Uterus (tissue), 4 donors: ENCODE data around the gene MBD3L1. TPM values are rescaled to one million over a fixed set of nuclear protein-coding genes. Genes with fewer than 3 reads are reported as not detected.

Source experiments
- DNase-seq, 2 donors: peaks; one replicate each; pipeline ENCODE4 v3.0.0-alpha.2; 2019 to 2020
- H3K27ac ChIP-seq, 2 donors: fragments of 200-600 bp; sonication (generic); 1 replicate in 1 of 2; 2 replicates in 1 of 2; pipeline ENCODE4 v1.5.1; 2016 to 2018
- H3K27me3 ChIP-seq, 2 donors: fragments of 200-600 bp; sonication (generic); one replicate each; pipeline ENCODE4 v1.5.1; 2018 to 2019; ENCODE audit warnings: control low read depth in 1 of 2
- H3K36me3 ChIP-seq, 2 donors: fragments of 200-600 bp; sonication (generic); one replicate each; pipeline ENCODE4 v1.5.1; 2019; ENCODE audit warnings: control low read depth in 1 of 2
- H3K4me1 ChIP-seq, 2 donors: fragments of 200-600 bp; sonication (generic); one replicate each; pipeline ENCODE4 v1.5.1; 2018 to 2019; ENCODE audit warnings: control low read depth in 1 of 2
- H3K4me3 ChIP-seq, 2 donors: fragments of 200-600 bp; sonication (generic); 1 replicate in 1 of 2; 2 replicates in 1 of 2; pipeline ENCODE4 v1.5.1; 2018 to 2019; ENCODE audit warnings: mild to moderate bottlenecking in 1 of 2
- H3K9me3 ChIP-seq, 2 donors: fragments of 200-600 bp; sonication (generic); one replicate each; pipeline ENCODE4 v1.5.1; 2019; ENCODE audit warnings: control low read depth in 1 of 2
- POLR2A ChIP-seq, 2 donors: fragments of 450-650 bp; IDR thresholded peaks; one replicate each; pipeline ENCODE4 v1.6.1; 2016; ENCODE audit warnings: antibody characterized with exemption in 2 of 2, mild to moderate bottlenecking in 1 of 2, moderate library complexity in 1 of 2
- intact Hi-C: fragments of 100-400 bp; cut with DNase I; formaldehyde crosslinking; loops from one replicate; pipeline ENCODE4 v1.15.1; 2023; ENCODE audit warnings: low total_unique reads
- total RNA-seq, 4 donors: library from RNA; depleted of rRNA in 3 of 4; stranded (reverse); fragments of >200 nt in 3 of 4; gene quantifications; one replicate each; pipeline versions ENCODE4 v1.1.0 to v1.2.4, GENCODE V29; 2014 to 2023
- TF ChIP-seq, protein P1 (sequence below), 4 experiments: fragments of 200-600 bp in 2 of 4; fragments of 450-650 bp in 2 of 4; sonication (generic) in 2 of 4; IDR thresholded peaks; one replicate each; pipeline ENCODE4 v1.5.1; 2016 to 2019; ENCODE audit warnings: antibody characterized with exemption in 4 of 4, mild to moderate bottlenecking in 2 of 4, moderate library complexity in 1 of 4
- donor health status: DM: yes; HTN: yes; CAD: no.

MBD3L1 gene
- total RNA-seq, 4 donors from 2014 or later = not detected

DNA sequence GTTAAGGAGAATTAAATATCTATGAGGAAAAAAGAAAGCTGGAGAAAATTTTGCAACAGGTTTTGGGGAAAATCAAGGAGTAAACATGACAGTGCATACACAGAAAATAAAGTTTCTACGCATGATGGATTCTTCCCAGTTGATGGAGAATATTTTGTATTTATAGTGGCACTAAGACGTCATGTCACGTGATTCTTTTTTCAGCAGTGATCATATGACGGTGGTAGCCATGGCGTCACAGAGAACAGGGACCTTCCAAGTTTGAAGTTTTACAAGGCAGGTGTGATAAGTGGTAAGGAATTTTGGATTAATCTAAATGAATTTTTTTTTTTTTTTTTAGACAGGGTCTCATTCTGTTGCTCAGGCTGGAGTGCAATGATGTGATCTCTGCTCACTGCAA is 8.5 kb downstream of the MBD3L1 start:
- Histone ChIP-seq H3K27ac (no peak overlapping the region), H3K4me1 (no peaks in the 10 kb centered on the region), H3K4me3 (no peak overlapping the region), H3K27me3 (no peaks in the 10 kb centered on the region), H3K9me3 (no peaks in the 10 kb centered on the region), H3K36me3 (no peaks in the 10 kb centered on the region)
- intact Hi-C loops = no loop called here
- TF ChIP-seq, protein P1, sequence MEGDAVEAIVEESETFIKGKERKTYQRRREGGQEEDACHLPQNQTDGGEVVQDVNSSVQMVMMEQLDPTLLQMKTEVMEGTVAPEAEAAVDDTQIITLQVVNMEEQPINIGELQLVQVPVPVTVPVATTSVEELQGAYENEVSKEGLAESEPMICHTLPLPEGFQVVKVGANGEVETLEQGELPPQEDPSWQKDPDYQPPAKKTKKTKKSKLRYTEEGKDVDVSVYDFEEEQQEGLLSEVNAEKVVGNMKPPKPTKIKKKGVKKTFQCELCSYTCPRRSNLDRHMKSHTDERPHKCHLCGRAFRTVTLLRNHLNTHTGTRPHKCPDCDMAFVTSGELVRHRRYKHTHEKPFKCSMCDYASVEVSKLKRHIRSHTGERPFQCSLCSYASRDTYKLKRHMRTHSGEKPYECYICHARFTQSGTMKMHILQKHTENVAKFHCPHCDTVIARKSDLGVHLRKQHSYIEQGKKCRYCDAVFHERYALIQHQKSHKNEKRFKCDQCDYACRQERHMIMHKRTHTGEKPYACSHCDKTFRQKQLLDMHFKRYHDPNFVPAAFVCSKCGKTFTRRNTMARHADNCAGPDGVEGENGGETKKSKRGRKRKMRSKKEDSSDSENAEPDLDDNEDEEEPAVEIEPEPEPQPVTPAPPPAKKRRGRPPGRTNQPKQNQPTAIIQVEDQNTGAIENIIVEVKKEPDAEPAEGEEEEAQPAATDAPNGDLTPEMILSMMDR (IDR thresholded peaks at IDR 0.05) = no peak
- no peak for TF ChIP-seq POLR2A (IDR thresholded peaks at IDR 0.05)
- no peak for DNase-seq

DNA sequence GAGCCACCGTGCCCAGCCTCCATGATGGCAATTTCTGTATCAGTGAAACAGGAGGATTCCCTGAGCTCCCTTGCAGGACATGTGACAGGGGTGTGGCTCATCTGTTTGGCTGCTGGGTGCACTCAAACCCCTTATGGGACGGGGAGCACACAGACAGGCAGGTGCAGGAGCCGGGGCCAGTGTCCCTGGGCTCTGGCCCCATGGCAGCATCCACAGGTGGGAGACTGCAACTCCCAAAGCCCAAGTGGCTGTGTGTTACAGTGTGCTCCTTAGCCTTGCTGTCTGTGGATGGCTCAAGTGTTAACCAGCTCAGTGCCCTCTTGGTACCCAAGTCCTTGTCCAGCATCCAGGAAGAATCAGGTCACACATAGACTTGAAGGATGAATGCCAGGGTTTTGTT is 14.6 kb downstream of the MBD3L1 start:
- H3K36me3 ChIP-seq = no peaks in the 10 kb centered on the region

DNA sequence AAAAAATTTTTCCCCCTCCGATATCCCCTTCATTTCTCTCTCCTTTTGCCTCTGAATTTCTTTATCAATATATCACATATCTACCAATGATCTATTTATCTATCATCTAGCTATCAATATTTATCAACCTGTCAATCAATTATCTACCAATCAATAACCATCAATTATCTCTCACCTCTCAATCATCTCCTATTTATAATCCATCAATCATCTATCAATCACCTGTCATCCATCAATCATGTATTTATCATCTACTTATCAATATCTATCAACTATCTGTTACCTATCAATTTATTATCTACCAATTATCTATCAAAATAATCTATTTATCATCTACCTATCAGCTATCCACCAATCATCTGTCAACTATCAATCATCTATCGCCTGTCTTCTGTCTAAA is 17.1 kb downstream of the MBD3L1 start:
- no peaks in the 10 kb centered on the region for H3K9me3 ChIP-seq
- DNase-seq = no peak
- H3K27me3 ChIP-seq = no peaks in the 10 kb centered on the region
- H3K36me3 ChIP-seq = no peaks in the 10 kb centered on the region
- TF ChIP-seq POLR2A (IDR thresholded peaks at IDR 0.05) = no peak
- TF ChIP-seq, protein P1 (IDR thresholded peaks at IDR 0.05) = no peak
- no peak overlapping the region for H3K27ac ChIP-seq
- no peaks in the 10 kb centered on the region for H3K4me1 ChIP-seq
- intact Hi-C loops = no loop called here
- no peak overlapping the region for H3K4me3 ChIP-seq

More for the DNA sequence above, 14.6 kb downstream of the MBD3L1 start:
- Histone ChIP-seq H3K27ac (no peak overlapping the region), H3K4me1 (no peaks in the 10 kb centered on the region), H3K9me3 (no peaks in the 10 kb centered on the region), H3K27me3 (no peaks in the 10 kb centered on the region), H3K4me3 (no peak overlapping the region)
- DNase-seq = no peak
- intact Hi-C loops = no loop called here
- TF ChIP-seq POLR2A (IDR thresholded peaks at IDR 0.05) = no peak

DNA sequence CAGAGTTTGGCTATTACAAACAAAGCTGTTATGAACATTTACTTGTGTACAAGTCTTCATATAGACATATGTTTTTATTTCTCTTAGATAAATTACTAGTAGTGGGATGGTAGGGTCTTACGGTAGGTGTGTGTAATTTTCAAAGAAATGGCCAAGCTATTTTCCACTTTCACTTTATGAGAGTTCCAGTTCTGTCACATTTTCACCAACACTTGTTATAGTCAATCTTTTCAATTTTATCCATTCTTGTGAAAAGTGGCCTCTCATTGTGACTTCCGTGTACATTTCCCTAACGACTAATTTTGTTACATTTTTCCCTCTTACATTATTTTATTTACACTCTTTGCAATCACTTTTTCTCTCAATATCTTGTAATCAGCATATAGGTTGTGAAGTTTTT is 18.3 kb downstream of the MBD3L1 start:
- no peak for DNase-seq
- no peaks in the 10 kb centered on the region for H3K4me1 ChIP-seq
- H3K27me3 ChIP-seq = no peaks in the 10 kb centered on the region
- H3K36me3 ChIP-seq = no peaks in the 10 kb centered on the region
- no peak for TF ChIP-seq POLR2A (IDR thresholded peaks at IDR 0.05)
- TF ChIP-seq, protein P1 (IDR thresholded peaks at IDR 0.05) = no peak
- no peaks in the 10 kb centered on the region for H3K9me3 ChIP-seq
- H3K27ac ChIP-seq = no peak overlapping the region
- no peak overlapping the region for H3K4me3 ChIP-seq
- intact Hi-C loops = no loop called here

DNA sequence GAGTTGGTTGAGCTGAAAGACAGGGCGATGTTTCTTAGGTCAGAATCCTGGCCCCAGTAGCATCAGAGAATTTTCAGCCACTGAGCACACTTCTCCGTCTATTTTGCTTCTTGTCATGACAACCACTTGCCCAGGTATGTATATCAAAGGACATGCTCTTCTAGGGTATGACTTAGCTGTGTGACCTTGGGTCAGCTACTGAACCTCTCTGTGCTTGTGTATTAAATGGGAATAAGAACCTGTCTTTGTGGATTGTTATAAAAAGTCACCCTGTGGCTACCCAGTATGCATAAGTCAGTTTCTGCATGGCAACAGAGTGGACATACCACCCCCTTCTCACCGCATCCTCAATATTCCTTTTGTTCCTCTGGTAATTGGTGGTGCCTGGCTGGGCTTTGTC is 26.1 kb downstream of the MBD3L1 start:
- intact Hi-C loops = no loop called here
- H3K4me3 ChIP-seq = no peak overlapping the region
- no peaks in the 10 kb centered on the region for H3K9me3 ChIP-seq
- H3K27me3 ChIP-seq = no peaks in the 10 kb centered on the region
- H3K27ac ChIP-seq = no peak overlapping the region
- TF ChIP-seq POLR2A (IDR thresholded peaks at IDR 0.05) = no peak
- TF ChIP-seq, protein P1 (IDR thresholded peaks at IDR 0.05) = no peak
- H3K4me1 ChIP-seq = no peaks in the 10 kb centered on the region
- DNase-seq = no peak
- H3K36me3 ChIP-seq = no peaks in the 10 kb centered on the region

DNA sequence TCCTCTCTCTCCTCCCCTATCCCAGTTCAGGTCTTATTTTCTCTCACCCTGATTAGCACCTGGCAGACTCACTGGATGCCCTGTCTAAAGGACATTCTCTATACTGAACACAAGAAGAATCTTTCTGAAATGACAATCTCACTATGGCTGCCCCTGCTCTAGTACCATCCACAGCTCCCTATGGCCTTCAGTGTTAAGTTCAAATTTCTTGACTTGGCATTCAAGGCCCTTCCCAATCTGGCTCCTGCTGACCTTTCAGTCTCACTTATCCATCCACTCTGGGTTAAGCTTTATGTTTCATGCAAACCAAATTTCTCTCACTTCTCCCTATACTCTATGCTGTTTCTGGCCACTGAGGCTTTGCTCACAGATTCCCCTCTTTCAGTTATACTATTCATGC is 34.2 kb downstream of the MBD3L1 start:
- no peak for DNase-seq
- H3K4me1 ChIP-seq = no peaks in the 10 kb centered on the region
- TF ChIP-seq, protein P1 (IDR thresholded peaks at IDR 0.05) = no peak
- no peak for TF ChIP-seq POLR2A (IDR thresholded peaks at IDR 0.05)
- H3K36me3 ChIP-seq = no peaks in the 10 kb centered on the region
- H3K4me3 ChIP-seq = no peak overlapping the region
- intact Hi-C loops = no loop called here
- no peak overlapping the region for H3K27ac ChIP-seq
- H3K9me3 ChIP-seq = no peaks in the 10 kb centered on the region
- H3K27me3 ChIP-seq = no peaks in the 10 kb centered on the region
